HG02943 (cell line): ENCODE measurements around the gene EXOC6B.
"Not testable (repeated sequence)": the region's sequence is repeated elsewhere in the genome, so short reads cannot be mapped to it uniquely, and the experiment has no call there.

ENCODE experiments used
- ATAC-seq: cut with Tn5 transposase; IDR thresholded peaks from one replicate; pipeline ENCODE4 v1.9.1; 2021; ENCODE audit warnings: mild to moderate bottlenecking, low read depth, moderate library complexity; ENCODE audit not compliant: unreplicated experiment

Gene EXOC6B

GRCh38 chr2:72562451-72563153, 263.2 kb downstream of the EXOC6B start:
- no peak for ATAC-seq

- no peak for ATAC-seq
Observed at GRCh38 chr2:72561621-72562318, 264.1 kb downstream of the EXOC6B start.

- no peak for ATAC-seq
Observed at GRCh38 chr2:72555943-72556342, 269.9 kb downstream of the EXOC6B start.

GRCh38 chr2:72555363-72555762, 270.5 kb downstream of the EXOC6B start:
- ATAC-seq: not testable (repeated sequence)

- ATAC-seq: not testable (repeated sequence)
Observed at GRCh38 chr2:72554910-72555309, 270.9 kb downstream of the EXOC6B start.

- no peak for ATAC-seq
Observed at GRCh38 chr2:72554381-72554780, 271.5 kb downstream of the EXOC6B start.

- no peak for ATAC-seq
Observed at GRCh38 chr2:72548081-72548764, 277.6 kb downstream of the EXOC6B start.

- no peak for ATAC-seq
Observed at GRCh38 chr2:72545790-72546189, 280.0 kb downstream of the EXOC6B start.

- ATAC-seq: no peak
Observed at GRCh38 chr2:72544554-72544953, 281.3 kb downstream of the EXOC6B start.

GRCh38 chr2:72543497-72544216, 282.2 kb downstream of the EXOC6B start:
- no peak for ATAC-seq

- ATAC-seq: no peak
Observed at GRCh38 chr2:72539071-72539552, 286.7 kb downstream of the EXOC6B start.

- ATAC-seq: no peak
Observed at GRCh38 chr2:72538486-72538885, 287.3 kb downstream of the EXOC6B start.

- not testable (repeated sequence) for ATAC-seq
Observed at GRCh38 chr2:72535586-72535985, 290.2 kb downstream of the EXOC6B start.

GRCh38 chr2:72533765-72534164, 292.1 kb downstream of the EXOC6B start:
- no peak for ATAC-seq

GRCh38 chr2:72527424-72527823, 298.4 kb downstream of the EXOC6B start:
- ATAC-seq: no peak

GRCh38 chr2:72526623-72527022, 299.2 kb downstream of the EXOC6B start:
- no peak for ATAC-seq

- no peak for ATAC-seq
Observed at GRCh38 chr2:72524071-72524470, 301.8 kb downstream of the EXOC6B start.

GRCh38 chr2:72515696-72516095, 310.1 kb downstream of the EXOC6B start:
- ATAC-seq: no peak

GRCh38 chr2:72513011-72513410, 312.8 kb downstream of the EXOC6B start:
- ATAC-seq: no peak

GRCh38 chr2:72512376-72512775, 313.5 kb downstream of the EXOC6B start:
- no peak for ATAC-seq

GRCh38 chr2:72511906-72512305, 313.9 kb downstream of the EXOC6B start:
- no peak for ATAC-seq
